ENCODE measurements around the gene LEFTY2.

LEFTY2 gene

DNA sequence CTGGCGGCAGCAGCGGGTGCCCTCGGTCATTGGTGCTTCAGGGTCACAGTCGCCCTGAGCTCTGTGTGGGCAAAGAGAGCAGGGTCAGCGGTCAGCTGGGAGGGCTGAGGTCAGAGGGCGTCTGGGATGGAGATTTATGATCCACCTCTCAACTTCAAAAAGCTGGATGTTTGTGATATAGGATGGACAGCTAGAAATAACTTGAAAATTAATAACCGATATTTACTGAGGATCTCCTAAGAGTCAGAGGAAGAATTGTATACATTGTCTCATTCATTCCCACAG is 54.0 kb downstream of the LEFTY2 start:
- H3F3A ChIP-seq (ENCODE audit: low read depth), result no peaks in the 10 kb centered on the region
- no peaks in the 10 kb centered on the region for H3K27me3 ChIP-seq (ENCODE audit: insufficient read depth, low read length, poor library complexity, severe bottlenecking)
- H4K20me1 ChIP-seq (ENCODE audit: insufficient read depth, low read length, poor library complexity, severe bottlenecking), result no peaks in the 10 kb centered on the region
- no peaks in the 10 kb centered on the region for H3K36me3 ChIP-seq (ENCODE audit: insufficient read depth, low read length)
- no peaks in the 10 kb centered on the region for H3K9me2 ChIP-seq (replicated peaks; ENCODE audit: low read depth, low read length)
- no peak overlapping the region for H3K4me3 ChIP-seq (ENCODE audit: low read length, poor library complexity, severe bottlenecking)
- H3K4me1 ChIP-seq (ENCODE audit: insufficient read depth, low read length, poor library complexity, severe bottlenecking), result peaks cover 6% of the 10 kb centered on the region
- no peak overlapping the region for H3K4me2 ChIP-seq (ENCODE audit: low read depth, low read length, poor library complexity, severe bottlenecking)
- H3K79me2 ChIP-seq (ENCODE audit: insufficient read depth, low read length), result 0 out of 2 replicates have a peak, but pooled peaks cover 1% of the 10 kb centered on the region
- no peaks in the 10 kb centered on the region for H3K9me3 ChIP-seq (ENCODE audit: insufficient read depth, low read depth, low read length)
- no peak overlapping the region for H2AFZ ChIP-seq (ENCODE audit: low read length)
- no peak for TF ChIP-seq EZH2phosphoT487 (IDR thresholded peaks at IDR 0.05; ENCODE audit: borderline replicate concordance)
- TF ChIP-seq, protein P1, sequence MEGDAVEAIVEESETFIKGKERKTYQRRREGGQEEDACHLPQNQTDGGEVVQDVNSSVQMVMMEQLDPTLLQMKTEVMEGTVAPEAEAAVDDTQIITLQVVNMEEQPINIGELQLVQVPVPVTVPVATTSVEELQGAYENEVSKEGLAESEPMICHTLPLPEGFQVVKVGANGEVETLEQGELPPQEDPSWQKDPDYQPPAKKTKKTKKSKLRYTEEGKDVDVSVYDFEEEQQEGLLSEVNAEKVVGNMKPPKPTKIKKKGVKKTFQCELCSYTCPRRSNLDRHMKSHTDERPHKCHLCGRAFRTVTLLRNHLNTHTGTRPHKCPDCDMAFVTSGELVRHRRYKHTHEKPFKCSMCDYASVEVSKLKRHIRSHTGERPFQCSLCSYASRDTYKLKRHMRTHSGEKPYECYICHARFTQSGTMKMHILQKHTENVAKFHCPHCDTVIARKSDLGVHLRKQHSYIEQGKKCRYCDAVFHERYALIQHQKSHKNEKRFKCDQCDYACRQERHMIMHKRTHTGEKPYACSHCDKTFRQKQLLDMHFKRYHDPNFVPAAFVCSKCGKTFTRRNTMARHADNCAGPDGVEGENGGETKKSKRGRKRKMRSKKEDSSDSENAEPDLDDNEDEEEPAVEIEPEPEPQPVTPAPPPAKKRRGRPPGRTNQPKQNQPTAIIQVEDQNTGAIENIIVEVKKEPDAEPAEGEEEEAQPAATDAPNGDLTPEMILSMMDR (conservative IDR thresholded peaks at IDR 0.05; ENCODE audit: low read length), result no peak
- no peak overlapping the region for H3K9ac ChIP-seq (ENCODE audit: low read depth, low read length, poor library complexity, severe bottlenecking)

Data from Loucy (cell line).